Right renal pelvis (tissue), 4 donors: ENCODE measurements around the gene PBX3. TPM values are rescaled to one million over a fixed set of nuclear protein-coding genes. Genes with fewer than 3 reads are reported as not detected.

Source experiments
- DNase-seq, 4 donors: peaks; one replicate each; pipeline ENCODE4 v3.0.0-alpha.2; 2013; ENCODE audit warnings: low read depth in 4 of 4, low spot score in 3 of 4, missing footprints in 1 of 4
- polyA plus RNA-seq, 4 donors: library from polyadenylated mRNA; unstranded; fragments of 120-200 nt; gene quantifications; one replicate each; pipeline ENCODE4 v1.2.1, GENCODE V29; 2013; ENCODE audit not compliant: insufficient read length in 4 of 4

PBX3 gene
- polyA plus RNA-seq, 4 donors = 26.9 to 33.9 (median 31.7) TPM

GRCh38 chr9:125748446-125749099 lies 1.4 kb downstream of the PBX3 start:
- DNase-seq = no peak

- DNase-seq = no peak
Observed at GRCh38 chr9:125749287-125749935, 2.2 kb downstream of the PBX3 start.

GRCh38 chr9:125749951-125750626 lies 2.9 kb downstream of the PBX3 start:
- DNase-seq = no peak

GRCh38 chr9:125750627-125751011 lies 3.4 kb downstream of the PBX3 start:
- no peak for DNase-seq

- no peak for DNase-seq
Observed at GRCh38 chr9:125752070-125752628, 5.0 kb downstream of the PBX3 start.

GRCh38 chr9:125754096-125754495 lies 6.9 kb downstream of the PBX3 start:
- no peak for DNase-seq

- DNase-seq = no peak
Observed at GRCh38 chr9:125755340-125755739, 8.2 kb downstream of the PBX3 start.

- DNase-seq = no peak
Observed at GRCh38 chr9:125756518-125756917, 9.3 kb downstream of the PBX3 start.

GRCh38 chr9:125757834-125758233 lies 10.7 kb downstream of the PBX3 start:
- DNase-seq = no peak

GRCh38 chr9:125758986-125759763 lies 12.0 kb downstream of the PBX3 start:
- DNase-seq = no peak

GRCh38 chr9:125759764-125760129 lies 12.6 kb downstream of the PBX3 start:
- DNase-seq = no peak

- no peak for DNase-seq
Observed at GRCh38 chr9:125760537-125760936, 13.4 kb downstream of the PBX3 start.

GRCh38 chr9:125761676-125762450 lies 14.7 kb downstream of the PBX3 start:
- no peak for DNase-seq

GRCh38 chr9:125763394-125763801 lies 16.2 kb downstream of the PBX3 start:
- no peak for DNase-seq

GRCh38 chr9:125764198-125764597 lies 17.0 kb downstream of the PBX3 start:
- DNase-seq = no peak

- DNase-seq = no peak
Observed at GRCh38 chr9:125766468-125767221, 19.5 kb downstream of the PBX3 start.

- no peak for DNase-seq
Observed at GRCh38 chr9:125767349-125767748, 20.2 kb downstream of the PBX3 start.

- DNase-seq = no peak
Observed at GRCh38 chr9:125768803-125769202, 21.6 kb downstream of the PBX3 start.

- no peak for DNase-seq
Observed at GRCh38 chr9:125771037-125771436, 23.9 kb downstream of the PBX3 start.
